DLD1 (cell line): ENCODE data around the gene TAF3.
"Not testable (repeated sequence)": the region's sequence is repeated elsewhere in the genome, so short reads cannot be mapped to it uniquely, and the experiment has no call there.

Experiments used
- in situ Hi-C: cut with HindIII; loops from 2 replicates; pipeline ENCODE4 v1.10.0; 2017; ENCODE audit warnings: low sequenced_read_pairs

The TAF3 gene

GRCh38 chr10:7810443-7810842, 7.9 kb upstream of the TAF3 start:
- in situ Hi-C loops: no loop called here

DNA sequence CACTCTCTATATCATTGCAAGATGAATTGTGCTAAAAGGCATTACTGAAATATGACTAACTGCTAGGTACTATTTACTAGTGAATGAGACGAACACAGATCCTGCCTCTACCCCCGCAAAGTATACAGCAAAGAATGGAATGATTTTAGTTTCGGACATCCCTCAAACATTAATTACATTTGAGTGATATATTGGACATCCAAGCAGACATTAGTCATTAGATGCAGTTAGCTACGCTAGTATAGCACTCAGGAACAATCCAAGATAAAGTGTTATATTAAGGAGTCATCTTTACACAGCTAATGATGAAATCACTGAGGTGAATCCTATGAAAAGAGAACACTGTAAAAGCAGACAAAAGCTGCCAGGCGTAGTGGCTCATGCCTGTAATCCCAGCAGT, 7.3 kb upstream of the TAF3 start:
- in situ Hi-C loops: no loop called here

GRCh38 chr10:7811743-7812142, 6.6 kb upstream of the TAF3 start:
- in situ Hi-C loops: not testable (repeated sequence)

- in situ Hi-C loops: no loop called here
These were observed 4.8 kb upstream of the TAF3 start for GRCh38 chr10:7813481-7813880.

DNA sequence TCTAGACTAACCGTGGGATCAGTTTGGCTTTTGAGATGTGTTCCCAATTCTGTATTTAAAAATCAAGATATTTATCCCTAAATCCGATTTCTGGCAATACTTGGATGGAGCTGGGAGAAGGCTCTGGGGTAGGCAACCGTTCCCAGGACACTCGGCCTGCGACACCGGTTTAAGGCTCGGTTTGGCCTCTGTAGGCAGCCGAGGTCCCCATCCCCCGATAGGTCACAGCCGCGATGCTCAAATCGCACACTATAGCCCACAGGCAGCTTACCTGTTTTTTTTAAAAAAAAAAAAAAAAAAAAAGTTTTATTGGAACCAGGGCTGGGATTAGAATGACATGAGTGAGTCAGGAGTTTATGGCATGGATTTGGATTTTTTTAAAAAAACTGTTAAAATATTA, 729 bp upstream of the TAF3 start:
- in situ Hi-C loops: no loop called here

- in situ Hi-C loops: no loop called here
These were observed 366 bp upstream of the TAF3 start for GRCh38 chr10:7817984-7818294.

DNA sequence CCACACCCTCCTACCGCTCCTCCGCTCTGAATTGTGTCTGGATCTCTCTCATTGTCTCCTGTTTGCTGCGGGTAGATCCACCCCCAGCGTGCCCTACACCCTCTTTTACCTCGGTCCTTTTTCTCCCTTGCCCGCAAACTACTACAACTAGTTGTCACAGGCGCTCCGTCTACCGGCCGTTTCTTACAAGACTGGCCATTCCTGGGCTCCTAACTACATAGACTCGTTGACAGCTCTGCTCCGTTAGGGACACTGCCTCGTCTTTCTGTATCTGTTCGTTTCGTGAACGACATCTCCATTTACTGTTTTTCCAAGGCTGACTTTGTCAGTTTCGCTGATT, 786 bp downstream of the TAF3 start:
- in situ Hi-C loops: no loop called here

- in situ Hi-C loops: no loop called here
These were observed 5.9 kb downstream of the TAF3 start for GRCh38 chr10:7824251-7824650.

DNA sequence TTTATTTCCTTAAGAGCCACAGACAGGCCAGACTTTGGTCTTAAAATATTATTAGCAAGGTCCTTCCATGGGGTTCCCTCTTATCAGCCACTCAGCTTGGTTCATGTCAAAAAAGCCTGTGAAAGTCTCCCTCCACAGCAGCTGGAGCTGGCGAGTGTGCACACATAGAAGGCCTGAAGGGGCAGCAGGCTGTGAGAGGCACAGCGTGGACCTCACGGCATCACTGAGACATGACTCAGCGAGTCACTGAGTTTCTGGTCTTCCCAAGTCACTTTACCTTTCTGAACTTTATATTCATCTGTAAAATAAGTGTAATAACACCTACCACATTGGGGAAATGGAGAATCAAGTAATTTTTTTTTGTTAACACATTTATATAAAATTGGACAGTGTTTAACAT, 8.7 kb downstream of the TAF3 start:
- in situ Hi-C loops: no loop called here

GRCh38 chr10:7829289-7829834, 11.1 kb downstream of the TAF3 start:
- in situ Hi-C loops: no loop called here

DNA sequence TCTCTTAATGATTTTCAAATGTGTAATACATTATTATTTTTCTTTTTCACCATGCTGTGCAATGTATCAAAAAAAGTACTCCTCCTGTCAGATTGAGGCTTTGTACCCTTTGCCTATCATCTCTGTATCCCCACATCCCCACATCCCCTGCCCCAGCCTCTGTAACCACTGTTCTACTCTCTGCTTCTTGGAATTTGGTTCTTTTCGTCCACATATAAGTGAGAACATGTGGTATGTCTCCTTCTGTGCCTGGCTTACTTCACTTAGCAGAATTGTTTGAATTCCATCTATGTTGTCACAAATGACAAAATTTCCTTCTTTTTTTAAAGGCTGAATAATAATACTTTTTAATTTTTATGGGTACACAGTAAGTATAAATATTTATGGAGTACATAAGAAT, 13.8 kb downstream of the TAF3 start:
- in situ Hi-C loops: no loop called here

GRCh38 chr10:7833210-7833609, 14.9 kb downstream of the TAF3 start:
- in situ Hi-C loops: no loop called here

- in situ Hi-C loops: no loop called here
These were observed 16.0 kb downstream of the TAF3 start for GRCh38 chr10:7834262-7834661.

DNA sequence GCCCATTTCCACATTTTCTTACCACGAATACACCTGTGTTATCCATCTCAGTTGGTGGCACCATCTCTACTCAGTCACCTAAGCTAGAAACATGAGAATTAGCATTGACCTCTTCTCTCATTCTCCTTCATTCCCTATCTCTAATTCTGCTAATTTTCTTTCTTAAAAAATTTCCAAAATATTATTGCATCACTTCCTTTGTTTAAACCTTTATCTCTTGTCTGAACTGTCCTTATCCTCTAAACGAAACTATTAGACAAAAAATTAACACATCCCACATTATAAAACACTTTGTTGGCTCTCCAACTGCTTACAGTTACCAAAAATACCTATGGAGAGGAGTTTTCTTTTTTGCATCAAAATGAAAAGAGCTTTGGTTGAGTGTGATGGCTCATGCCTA, 18.3 kb downstream of the TAF3 start:
- in situ Hi-C loops: no loop called here

- in situ Hi-C loops: no loop called here
These were observed 28.3 kb downstream of the TAF3 start for GRCh38 chr10:7846591-7846990.

GRCh38 chr10:7853226-7853842, 35.0 kb downstream of the TAF3 start:
- in situ Hi-C loops: no loop called here

DNA sequence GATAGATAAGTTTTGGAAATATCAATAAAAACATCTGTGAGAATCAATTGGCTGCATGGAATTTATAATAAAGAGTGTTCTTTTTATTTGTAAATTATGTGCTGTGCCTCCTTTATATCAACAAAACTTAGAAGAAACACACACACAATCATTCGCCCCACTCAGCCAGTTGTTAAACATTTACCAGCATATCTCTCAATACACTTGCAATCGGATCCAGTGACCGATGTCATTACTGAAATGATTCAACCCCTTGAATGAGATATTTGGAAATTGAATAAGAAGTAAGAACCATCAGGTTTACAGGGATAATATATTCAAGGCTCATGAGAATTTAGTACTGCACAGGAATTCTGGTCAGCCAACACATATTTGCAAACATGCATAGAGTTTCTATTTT, 35.6 kb downstream of the TAF3 start:
- in situ Hi-C loops: no loop called here

DNA sequence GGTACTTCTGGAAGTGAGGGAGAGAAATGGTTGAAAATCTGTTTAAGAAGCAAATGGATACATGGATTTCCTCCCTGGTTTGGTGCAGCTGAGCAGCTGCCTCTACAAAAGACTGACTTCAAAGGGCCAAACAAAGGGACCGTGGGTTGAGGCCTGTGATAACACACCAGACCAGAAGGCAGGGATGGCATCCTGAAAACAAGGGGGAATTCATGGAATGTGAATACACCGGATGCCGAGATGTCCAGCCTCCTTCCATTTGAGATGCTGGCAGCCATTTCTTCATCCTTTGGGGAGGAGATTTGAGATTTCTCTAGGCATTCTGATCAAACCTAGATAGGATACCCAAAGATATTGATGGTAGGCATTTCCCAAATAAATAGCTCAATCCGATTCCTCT, 36.9 kb downstream of the TAF3 start:
- in situ Hi-C loops: no loop called here

- in situ Hi-C loops: no loop called here
These were observed 38.4 kb downstream of the TAF3 start for GRCh38 chr10:7856678-7857077.

DNA sequence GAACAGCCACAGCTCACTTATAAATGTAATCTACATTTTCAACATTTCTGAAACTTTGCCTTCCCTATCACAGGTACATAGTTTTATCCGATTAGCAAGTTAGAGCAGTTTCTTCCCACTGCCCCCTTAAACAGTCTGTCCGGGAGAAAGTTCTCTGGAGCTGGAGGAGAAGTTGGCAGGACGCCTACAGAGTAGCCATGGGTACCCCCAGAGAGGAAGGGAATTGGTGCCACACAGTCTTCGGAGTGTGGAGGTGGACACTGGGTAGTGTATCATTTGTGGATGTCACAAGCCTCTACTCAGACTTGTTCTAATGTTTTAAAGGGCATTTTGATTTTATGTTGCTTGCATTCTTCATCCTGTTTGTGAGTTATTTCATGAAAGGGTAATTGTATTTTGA, 39.0 kb downstream of the TAF3 start:
- in situ Hi-C loops: no loop called here

- in situ Hi-C loops: no loop called here
These were observed 43.3 kb downstream of the TAF3 start for GRCh38 chr10:7861509-7862120.

DNA sequence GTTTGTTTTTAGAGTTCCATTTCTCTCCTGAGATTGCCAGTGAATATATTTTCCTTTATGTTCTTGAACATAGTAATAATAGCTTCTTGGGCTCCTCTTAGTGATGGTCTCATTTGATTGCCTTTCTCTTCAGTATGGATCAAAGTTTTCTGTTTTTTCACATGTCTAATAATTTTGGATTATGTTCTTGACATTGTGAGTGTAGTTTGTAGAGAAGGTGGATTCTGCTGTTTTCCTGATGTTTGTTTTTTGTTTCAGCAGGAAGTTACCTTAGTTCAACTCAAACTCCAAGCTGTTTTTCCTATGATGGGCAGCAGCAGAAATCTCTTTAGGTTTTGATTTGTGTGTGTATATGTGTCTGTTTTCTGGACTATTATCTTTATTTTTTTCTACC, 43.8 kb downstream of the TAF3 start:
- in situ Hi-C loops: no loop called here

DNA sequence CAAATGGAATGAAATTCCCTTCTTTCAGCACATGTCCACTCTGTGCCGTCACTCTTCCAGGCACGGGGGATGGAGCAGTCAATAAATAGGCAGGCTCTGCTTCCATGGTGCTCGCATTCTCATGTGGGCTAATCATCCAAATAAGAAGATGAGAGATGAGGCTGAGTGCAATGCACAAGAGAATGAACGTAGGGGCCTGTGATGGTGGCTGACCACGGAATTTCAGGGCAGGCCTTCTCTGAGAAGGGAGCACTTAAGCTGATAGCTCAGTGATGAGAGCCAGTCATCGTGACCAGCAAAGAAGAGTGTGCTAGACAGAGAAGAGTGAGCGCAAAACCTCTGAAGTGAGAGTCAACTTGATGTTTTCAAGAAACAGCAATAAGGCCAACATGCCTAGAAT, 47.9 kb downstream of the TAF3 start:
- in situ Hi-C loops: no loop called here
